ENCODE measurements around the gene HLA-DRA.

- TF ChIP-seq SMC3 (IDR thresholded peaks at IDR 0.05) (no peak), CTCF (IDR thresholded peaks at IDR 0.05) (no peak), MAZ (IDR thresholded peaks at IDR 0.05; ENCODE audit: borderline replicate concordance, low read depth, low read length) (no peak)
These were observed 48.4 kb downstream of the HLA-DRA start for GRCh38 chr6:32488083-32488482.

All from A549 (cell line).